Right lobe of liver (tissue), 4 donors: ENCODE results near the gene FAM229A.

Experiments used
- POLR2A ChIP-seq: fragments of 450-650 bp; IDR thresholded peaks from one replicate; pipeline ENCODE4 v1.6.1; 2017; ENCODE audit warnings: antibody characterized with exemption, mild to moderate bottlenecking
- TF ChIP-seq, protein P1 (sequence below), 4 donors: fragments of 200-600 bp in 3 of 4; fragments of 450-650 bp in 1 of 4; IDR thresholded peaks; one replicate each; pipeline versions ENCODE4 v1.5.1 to v1.8.0; 2016 to 2022; ENCODE audit warnings: antibody characterized with exemption in 4 of 4, mild to moderate bottlenecking in 2 of 4
- donor health status: DM: no; HTN: no; CAD: no.
- donor health status: DM: no; HTN: no; CAD: no.
- donor health status: DM: no; HTN: yes; CAD: no.

DNA sequence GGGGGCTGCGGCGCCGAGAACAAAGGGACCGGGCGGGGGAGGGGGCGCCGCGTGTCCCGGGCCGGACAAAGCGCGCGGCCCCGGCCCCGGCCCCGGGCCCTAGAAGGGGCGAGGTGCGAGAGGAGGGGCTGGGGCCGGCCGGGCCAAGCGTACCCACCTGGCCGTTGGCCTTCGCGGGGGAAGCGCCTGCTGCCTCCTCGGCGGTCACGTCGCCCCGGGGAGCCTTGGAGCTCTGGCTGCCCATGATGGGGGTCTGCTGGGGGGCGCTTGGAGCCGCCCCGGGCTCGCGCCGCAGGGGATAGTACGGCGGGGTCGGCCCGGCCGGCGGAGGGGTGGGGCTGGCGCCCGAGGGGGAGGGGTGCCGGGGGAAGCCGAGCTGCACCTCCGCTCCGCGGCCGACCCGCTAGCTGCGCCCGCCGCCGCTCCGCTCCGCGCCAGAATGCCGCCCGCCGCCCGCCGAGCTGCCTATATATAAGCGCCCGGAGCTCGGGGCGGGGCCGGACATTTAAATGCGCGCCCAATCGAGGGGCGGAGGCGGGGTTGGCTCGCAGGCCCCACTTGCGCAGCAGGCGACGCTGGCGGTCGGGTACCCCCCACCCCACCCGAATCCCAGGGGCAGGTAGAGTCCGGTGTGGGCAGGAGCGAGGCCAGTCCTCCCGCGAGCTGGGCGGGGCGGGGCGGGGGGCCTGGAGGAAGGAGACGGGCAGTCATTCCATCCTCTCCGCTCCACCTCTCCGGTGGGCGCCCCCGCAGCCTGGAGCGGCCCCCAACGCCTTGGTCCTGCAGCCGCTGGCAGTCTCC, 26.3 kb downstream of the FAM229A start, which contains the start of gene MARCKSL1:
- peak; percentile 89 for TF ChIP-seq POLR2A
- TF ChIP-seq, protein P1, sequence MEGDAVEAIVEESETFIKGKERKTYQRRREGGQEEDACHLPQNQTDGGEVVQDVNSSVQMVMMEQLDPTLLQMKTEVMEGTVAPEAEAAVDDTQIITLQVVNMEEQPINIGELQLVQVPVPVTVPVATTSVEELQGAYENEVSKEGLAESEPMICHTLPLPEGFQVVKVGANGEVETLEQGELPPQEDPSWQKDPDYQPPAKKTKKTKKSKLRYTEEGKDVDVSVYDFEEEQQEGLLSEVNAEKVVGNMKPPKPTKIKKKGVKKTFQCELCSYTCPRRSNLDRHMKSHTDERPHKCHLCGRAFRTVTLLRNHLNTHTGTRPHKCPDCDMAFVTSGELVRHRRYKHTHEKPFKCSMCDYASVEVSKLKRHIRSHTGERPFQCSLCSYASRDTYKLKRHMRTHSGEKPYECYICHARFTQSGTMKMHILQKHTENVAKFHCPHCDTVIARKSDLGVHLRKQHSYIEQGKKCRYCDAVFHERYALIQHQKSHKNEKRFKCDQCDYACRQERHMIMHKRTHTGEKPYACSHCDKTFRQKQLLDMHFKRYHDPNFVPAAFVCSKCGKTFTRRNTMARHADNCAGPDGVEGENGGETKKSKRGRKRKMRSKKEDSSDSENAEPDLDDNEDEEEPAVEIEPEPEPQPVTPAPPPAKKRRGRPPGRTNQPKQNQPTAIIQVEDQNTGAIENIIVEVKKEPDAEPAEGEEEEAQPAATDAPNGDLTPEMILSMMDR (IDR thresholded peaks at IDR 0.05), result no peak
